ENCODE results near the gene PTX4.

Gene PTX4

DNA sequence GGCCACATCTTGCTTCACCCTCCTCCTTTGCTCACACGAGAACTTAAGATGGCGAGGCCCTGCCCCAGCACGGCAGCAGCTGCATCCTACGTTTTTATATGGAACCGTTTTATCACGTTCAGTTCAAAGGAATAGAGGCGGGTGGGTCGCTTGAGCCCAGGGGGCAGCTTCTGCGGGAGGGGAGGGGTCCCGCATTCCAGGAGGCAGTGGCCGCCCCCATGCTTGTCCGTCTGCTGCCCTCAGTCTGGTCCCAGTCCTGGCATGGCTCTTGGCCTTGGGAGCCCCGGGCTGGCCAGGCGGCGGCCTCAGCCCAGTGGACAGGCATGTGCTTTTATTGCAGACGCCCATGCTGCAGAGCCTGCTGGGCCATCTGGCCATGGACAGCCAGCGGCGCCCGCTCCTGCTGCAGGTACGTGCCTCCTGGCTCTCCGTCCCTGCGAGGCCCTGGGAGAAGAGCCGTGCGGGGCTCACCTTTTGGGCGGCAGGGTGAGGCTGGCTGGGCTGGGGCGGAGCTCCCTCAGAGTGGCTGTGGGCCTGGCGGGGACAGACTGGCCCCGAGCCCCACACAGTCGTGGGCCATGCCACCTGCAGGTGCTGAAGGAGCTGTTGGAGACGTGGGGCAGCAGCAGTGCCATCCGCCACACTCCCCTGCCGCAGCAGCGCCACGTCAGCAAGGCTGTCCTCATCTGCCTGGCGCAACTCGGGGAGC is 11.2 kb upstream of the PTX4 start:
- no peak for DNase-seq

DNA sequence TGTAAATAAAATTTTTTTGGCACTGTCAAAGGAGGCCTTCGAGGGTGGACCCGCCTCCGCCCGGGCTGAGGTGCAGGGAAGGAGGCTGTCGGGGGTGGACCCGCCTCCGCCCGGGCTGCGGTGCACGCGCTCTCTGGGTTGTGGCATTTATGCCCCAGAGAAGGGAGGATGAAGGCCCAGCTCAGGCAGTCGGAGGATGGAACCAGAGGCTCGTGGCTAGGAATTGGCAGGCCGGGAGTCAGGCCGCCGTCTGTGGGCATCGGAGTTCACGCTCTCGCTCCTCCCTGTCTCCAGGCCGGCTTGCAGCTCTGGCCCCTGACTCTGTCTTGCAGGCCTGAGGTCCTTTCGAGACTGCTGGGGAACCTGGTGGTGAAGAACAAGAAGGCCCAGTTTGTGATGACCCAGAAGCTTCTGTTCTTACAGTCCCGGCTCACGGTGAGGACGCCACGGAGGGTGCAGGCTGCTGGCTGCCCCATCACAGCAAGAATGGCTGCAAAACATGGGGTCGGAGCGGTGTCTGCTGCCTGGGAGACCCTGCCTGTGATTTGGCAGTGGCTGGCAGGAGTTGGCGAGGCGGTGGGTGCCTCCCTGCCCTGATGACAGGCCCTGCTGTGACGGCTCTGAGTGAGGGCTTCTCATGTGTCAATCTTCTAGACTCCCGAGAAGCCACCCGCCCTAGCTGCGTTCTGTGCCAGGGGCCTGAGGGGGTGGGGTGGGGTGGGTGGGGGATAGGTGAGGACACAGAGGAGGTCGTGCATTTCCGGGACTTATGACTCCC is 10.3 kb upstream of the PTX4 start:
- no peak for DNase-seq

DNA sequence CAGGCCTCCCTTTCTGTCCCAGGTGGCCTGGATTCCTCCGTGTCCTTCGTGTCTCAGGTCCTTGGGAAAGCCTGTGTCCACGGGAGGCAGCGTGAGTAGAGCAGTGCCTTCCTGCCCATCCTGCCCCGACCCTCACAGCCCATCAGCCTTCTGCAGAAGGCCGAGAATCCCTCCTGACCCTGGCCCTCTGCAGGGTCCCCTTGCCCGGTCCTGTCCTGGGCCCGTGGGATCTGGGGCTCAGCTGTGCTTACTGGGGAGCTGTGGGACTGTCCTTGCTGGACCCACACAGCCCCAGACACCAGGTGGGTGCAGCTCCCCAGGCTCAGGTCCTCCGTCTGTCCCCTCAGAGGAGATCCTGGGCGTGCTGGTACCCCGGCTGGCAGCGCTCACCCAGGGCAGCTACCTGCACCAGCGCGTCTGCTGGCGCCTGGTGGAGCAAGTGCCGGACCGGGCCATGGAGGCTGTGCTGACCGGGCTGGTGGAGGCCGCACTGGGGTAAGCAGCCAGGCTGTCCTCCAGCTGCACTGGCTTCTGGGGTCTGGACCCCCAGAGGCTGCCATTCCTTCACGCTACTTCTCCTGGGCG is 8.4 kb upstream of the PTX4 start:
- DNase-seq = no peak

DNA sequence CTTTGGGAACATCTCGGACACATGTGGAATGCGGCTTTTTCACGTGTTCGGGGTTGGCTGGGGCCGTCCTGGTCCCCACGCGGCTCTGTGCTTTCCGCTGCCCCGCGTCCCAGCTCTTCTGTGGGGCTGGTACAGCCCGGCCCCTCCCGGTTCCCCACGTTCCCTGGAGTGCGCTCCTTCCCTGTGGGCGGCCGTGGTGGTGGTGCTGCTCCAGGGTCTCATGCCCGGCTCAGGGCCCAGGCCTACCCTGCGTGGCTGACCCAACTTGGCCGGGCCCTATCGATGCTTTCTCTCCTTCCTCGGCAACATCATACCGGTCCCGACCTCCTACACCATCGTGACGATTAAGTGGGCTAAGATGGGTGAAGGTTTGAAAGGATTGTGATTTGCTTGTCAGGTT is 7.7 kb upstream of the PTX4 start:
- DNase-seq = no peak

DNA sequence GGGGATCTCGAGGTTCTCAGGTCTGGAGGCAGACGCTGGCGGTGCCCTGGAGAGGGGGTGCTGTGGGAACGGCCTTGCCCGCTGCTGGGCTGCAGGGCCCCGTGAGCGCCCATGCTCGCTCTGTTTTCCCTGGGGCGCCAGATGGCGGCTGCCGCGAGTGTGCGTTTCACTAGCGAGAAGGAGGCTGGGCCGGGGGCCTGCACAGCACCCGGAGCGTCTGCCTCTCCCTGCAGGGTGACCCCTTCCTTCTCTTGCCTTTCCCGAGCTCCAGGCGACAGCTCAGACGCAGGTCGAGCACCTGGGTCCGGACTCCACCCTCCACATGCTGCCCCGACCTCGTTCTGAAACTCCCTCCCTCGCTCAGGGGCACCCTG is 7.1 kb upstream of the PTX4 start:
- DNase-seq = no peak

DNA sequence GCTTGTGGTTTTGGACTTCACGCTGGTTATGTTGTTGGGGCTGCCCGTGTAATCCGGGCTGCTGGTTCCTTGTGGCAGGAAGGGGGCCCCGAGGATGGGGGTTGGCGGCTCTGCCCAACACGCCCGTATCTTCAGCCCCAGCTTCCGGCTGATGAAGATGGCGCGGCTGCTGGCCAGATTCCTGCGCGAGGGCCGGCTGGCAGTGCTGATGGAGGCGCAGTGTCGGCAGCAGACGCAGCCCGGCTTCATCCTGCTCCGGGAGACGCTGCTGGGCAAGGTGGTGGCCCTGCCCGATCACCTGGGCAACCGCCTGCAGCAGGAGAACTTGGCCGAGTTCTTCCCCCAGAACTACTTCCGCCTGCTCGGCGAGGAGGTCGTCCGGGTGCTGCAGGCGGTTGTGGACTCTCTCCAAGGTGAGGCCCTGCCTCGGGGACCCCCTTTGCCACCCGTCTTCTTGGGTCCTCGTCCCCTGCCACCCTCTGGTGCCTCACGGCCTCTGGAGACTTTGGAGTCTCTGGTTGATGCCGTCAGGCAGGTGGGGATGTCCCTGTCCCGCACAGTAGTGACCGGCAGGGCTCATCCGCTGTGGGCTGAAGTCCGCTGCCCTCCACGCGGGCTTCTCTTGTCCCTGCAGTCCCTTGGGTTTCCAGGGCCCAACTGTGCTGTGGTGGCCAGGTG is 6.6 kb upstream of the PTX4 start:
- DNase-seq = no peak

DNA sequence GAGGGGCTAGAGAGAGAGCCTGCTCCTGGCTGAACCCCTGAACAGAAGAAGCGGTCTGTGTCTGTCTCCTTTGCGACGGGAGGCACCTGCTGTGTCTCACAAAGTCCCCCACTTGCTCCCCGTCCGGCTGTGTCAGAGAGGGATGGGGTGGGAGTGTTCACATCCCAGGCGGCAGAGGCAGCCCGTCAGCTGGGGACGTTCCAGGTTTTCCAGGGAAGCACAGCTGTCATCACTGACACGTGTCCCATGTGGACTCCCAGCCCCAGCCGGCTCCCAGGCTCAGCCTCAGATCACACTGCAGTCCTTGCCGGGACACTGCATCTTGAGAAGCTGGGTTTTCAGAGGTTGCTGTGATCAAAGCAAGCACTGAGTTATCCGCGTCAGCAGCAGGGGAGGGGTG is 6.0 kb upstream of the PTX4 start:
- DNase-seq = no peak

DNA sequence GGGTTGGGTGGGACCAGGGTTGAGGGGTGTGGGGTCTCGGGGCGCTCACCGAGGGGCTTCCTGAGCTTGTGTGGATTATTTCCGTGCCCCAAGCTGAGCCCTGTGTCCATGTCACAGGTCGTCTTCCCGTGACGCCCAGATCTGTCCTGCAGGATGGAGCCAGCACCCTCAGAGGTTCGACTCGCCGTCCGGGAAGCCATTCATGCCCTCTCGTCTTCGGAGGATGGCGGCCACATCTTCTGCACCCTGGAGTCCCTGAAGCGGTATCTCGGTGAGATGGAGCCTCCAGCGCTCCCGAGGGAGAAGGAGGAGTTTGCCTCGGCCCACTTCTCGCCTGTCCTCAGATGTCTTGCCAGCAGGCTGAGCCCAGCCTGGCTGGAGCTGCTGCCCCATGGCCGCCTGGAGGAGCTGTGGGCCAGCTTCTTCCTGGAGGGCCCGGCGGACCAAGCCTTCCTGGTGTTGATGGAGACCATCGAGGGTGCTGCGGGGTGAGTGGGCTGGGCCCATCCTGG is 5.4 kb upstream of the PTX4 start:
- DNase-seq = no peak

DNA sequence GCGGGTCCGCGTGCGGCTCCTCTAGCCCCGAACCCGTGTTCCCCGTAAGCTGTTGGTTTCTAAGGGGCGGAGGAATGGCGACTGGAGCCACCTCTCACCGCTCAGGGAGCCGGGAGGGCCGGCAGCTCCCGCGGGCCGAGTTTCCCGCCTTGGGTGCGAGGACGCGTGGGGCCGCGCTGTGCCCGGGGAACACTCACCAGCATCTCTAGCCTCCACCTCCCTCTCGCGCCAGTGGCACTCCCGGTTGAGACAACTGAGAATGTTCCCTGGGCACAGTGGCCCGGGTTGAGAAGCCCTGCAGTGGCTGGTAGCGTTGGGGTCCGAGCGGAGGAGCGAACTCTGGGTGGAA is 5.0 kb upstream of the PTX4 start:
- no peak for DNase-seq

DNA sequence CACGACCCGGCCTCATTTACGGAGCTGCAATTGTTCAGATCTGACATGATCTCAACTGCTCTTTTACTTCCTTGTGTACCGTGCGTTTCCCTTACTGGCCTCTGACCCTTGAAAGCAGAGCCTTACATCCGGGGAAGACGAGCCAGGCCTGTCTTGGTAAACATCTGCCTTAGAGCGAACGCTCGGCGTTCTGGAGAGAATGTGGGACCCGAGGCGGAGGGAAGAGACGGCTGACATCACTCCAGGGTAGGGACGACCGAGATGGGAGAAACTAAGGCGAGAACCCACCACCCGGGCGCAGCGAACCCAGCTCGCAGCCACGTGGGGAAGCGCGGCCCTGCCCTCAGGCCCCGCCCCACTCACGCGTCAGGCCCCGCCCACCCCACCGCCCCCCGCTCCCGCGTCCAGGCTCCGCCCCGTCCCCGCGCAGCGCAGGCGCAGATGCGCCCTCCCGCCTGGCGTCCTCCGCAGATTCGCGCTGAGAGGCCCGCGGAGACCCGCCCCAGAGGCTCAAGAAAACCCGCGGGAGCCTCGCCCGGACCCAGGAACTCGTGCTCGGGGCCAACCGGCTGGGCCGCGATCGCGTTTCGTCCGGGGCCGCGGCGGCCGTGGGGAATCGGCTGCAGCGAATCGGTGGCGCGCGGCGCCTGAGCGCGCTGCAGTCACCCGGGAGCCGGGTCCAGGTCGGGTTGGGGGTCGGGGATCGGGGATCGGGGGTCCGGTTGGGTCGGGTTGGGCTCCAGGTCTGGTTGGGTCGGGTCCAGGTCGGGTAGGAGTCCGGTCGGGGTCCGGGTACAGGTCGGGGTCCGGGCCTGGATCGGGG is 4.4 kb upstream of the PTX4 start, which contains the start of gene TELO2:
TSS of gene TELO2 (plus strand) at position 438 of the 823 bp plus-strand sequence. CDS start 922 bp downstream, outside the sequence.
- DNase-seq = peak; percentile 84

DNA sequence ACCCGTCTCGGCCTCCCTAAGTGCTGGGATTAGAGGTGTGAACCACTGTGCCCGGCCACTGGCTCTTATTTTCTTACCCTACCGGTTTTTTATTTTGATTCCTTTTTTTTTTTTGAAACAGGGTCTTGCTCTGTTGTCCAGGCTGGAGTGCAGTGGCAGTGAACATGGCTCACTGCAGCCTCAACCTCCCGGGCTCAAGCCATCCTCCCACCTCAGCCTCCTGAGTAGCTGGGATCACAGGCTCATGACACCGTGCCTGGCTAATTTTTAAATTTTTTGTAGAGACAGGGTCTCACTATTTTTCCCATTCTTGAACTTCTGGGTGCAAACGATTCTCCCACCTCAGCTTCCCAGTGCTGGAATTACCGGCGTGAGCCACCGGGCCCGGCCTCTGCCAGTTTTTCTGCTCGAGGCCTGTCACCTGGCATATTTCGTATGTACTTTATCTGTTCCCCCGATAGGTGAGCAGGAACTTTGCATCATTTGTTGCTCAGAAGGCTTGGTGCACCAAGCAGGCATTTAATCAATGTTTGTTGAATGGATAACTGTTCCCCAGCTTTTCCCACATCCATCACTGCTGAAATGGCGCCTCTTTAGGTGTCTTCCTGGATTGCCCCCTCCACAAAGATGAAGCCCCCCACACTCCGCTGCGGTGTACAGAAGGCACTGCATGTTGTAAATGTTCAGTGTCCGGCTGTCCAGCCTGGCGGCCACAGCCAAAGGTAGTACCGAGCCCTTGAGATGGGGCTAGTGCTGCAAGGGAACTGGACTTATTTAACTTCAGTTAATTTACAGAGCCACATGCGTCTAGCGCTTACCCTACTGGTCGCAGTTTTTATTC is 3.6 kb upstream of the PTX4 start:
- no peak for DNase-seq

DNA sequence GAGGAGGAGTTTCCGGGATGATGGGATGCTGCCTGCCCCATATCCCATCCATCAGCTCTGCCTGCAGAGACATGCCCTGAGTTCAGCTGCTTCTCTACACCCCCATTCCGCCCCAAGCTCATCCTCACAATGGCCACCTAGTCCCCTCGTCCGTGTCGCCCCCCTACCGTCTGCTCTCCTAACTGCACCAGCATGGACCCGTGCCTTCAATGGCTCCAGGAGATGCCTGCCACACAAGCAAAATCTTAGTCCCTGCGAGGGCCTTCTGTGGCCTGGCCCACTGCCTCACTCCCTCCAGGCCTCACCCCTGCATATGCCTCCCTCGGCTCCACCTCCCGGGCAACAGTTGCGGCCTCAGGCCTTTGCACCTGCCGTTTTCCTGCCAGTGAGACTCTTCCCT is 2.6 kb upstream of the PTX4 start:
- DNase-seq = no peak

DNA sequence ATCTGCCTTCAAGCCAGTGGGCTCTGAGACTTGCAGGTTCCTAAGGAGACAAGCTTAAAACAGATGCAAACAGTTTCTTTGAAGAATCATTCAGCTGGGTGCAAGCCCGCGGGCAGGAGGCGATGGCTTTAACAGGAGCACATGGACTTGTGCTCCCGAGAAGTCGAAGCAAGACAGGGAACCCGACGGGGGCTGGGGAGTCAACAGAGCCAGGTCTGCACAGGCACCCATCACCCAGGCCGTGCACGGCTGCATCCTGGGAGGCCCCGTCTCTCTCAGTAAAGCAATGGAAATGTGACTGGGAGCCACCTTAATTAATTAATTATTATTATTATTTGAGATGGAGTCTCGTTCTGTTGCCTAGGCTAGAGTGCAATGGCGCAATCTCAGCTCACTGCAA is 333 bp upstream of the PTX4 start:
- no peak for DNase-seq

DNA sequence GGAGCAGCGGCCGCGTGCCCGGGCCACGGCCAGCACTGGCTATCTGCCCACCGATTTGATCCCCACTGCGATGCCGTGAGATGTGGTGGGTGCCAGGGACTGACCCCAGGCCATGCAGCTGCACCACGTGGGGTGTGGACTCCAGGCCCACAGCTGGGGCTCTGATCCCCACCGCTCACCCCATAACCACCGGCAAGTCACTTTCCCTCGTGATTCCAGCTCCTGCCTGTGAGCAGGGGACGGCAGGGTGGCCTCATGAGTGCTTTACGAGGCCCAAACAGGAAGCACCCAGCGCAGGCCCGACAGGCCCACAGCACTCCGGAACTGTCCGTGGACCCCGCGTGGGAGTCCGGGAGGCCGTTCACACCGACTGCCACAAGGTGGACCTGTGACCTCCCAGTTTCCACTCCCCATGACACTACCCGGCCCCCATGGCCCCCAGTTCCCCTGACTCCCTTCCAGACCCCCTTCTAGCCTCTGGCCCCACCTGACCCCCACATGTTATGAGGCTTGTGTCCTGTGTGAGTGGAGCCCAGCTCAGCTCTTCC is 616 bp downstream of the PTX4 start:
- no peak for DNase-seq

DNA sequence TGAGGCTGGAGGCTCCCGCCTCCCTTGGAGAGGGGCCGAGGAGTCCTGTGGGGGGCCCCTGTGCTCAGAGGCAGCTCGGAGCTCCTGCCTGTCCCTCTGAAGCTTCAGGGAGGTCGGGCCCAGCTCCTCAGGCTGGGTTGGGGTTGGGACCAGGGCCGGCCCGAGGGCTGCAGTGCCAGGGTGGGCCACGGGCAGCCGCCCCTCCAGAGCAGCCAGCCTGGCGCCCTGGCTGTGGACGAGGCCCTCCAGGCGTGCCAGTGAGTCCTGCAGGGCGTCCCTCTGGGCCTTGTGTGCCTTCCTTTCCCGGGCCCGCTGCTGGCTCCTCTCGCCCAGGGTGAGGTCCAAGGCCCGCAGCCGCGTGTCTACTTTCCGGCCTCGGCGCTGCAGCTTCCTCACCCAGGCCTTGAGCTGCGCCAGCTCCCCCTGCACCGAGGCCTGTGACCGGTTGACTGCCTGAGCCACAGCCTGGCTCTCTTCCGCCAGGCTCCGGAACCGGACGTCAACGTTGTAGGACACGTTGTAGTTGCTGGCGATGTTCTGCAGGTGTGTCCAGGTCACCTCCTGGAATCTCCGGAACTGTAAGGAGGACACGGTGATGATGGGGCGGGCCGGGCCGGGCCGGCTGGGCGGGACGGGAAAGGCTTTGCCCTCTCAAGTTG is 1.2 kb downstream of the PTX4 start:
- DNase-seq = no peak

DNA sequence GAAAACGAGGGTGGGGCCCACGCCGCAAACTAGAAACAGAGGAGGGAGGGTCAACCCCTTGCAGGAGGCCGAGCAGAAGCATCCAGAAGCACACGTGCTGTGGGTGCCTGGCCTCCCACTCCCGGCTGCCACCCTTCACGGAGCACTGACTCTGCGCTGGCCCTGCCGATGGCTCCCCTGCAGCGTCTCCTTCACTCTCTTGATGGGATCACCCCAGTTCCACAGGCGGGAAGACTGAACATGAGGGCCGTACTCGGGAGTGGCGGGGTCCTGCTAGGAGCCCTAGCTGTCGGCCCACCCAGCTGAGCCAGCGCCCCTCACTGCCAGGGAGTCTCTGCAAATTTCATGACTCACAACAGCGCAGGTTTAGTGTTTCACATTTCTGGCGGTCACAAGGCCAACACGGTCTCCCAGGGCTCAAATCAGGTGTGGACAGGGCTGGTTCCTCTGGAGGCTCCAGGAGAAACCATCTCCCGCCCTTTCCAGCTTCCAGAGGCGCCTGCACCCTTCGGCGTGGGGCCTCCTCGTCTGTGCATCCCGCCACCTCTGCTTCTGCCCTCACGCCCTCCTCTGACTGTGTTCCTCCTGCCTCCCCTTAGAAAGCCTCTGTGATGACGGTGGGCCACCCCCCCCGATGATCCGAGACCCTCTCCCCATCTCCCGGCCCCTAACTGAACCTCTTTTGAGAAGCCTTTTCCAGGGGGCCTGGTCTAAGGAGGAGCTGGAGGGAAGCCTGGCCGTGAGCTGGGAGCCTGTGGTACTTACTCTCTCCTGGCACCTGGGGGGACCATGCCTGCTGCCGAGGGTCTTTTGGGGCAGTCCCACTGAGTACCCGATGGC is 2.0 kb downstream of the PTX4 start:
- DNase-seq = no peak

DNA sequence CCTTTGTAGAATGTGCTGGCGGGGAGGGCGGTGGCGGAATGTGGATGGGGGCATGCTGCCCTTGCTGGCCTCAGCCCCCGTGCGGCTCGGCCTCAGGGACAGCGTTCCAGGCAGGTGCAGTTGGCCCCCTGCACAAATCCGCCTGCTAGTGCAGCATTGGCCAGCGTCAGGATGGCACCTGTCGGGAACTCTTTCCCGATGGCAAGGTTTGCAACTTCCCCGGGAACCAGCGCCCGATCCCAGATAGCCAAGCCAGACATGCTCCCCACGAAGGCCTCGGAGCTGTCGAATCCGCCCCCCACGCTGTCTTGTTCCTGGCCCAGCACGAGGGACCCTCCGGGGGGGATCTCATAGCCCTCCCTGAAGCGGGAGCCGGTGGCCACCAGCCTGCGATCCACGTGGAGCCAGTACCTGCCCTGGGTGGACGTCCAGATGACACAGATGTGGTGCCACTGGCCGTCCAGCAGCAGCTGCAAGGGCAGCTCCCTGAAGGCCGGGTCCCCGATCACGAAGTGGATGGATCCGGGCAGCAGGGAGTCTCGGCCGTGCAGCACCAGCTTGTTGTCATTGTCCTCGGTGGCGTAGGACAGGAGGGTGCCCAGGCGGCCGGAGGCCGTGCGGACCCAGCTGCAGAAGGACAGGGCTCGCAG is 2.8 kb downstream of the PTX4 start:
- DNase-seq = no peak

DNA sequence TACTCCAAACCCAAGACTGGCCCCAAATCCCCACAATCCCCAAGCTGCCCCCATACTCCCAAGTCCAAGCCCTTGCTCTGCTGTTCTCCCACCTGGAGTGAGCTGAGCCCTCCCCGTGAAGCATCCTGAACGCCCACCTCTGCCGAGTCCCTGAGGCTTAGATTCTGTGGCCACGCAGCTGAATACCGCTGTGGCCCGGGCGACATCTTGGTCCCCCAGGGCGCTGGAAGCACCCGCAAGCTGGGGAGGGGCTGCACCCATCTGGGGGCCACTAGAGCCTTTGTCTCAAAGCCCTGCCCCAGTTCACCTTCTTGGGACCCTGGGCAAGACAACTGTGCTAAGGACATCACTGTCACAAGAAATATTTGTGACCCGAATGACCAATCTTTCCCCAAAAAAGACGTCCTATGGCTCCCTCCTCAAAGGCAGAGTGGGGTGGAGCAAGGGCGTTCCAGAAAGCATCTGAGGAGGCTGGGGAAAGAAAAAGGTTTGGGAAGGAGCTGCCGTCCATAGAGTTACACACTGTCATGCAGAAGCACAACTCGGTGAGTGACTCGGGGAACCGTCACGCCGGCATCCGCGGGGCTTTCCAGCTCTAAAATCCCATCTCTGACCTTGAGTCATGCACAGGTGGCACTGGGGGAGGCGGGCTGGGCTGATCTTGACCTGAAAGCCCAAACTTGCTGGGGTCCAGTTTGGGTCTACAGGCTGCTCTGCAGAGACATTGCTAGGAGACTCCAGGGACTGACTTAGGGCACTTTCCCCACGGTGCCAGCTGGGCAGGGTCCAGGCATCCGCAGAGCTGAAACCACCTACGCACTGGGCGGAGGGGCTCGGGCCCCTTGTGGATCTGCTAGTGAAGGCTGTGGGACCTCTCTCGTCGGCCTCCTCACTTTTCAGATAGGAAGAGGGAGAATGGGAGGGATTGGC is 6.6 kb downstream of the PTX4 start:
- no peak for DNase-seq
